Activated CD4-positive, alpha-beta T cell treated with anti-CD3 and anti-CD28 coated beads for 4 hours (primary cell): Measurements from ENCODE around the gene BRD4.

ENCODE experiments used
- DNase-seq, 2 donors: peaks; one replicate each; pipeline ENCODE4 v3.0.0-alpha.2; 2020

Gene BRD4

DNA sequence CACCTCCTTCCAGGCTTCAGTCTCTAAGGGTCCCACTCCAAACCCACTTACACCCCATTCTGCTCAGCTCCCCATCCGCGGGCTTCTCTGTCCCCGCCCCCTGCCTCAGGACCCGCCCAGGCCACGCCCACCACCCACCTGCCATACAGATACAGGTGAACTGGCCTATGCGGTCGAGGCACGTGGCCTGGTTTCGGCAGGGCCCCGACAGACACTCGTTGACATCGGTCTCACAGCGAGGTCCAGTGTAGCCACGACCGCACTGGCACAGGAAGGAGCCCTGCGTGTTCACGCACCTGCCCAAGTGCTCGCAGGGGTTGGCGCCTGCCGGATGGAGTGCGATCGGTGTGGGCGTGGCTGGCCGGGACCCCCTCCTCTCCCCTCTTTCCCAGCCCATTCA lies 143.5 kb downstream of the BRD4 start:
- no peak for DNase-seq

GRCh38 chr19:15187026-15188007 lies 145.0 kb downstream of the BRD4 start:
- no peak for DNase-seq
